ENCODE data around the gene PABPC3.

Gene PABPC3

DNA sequence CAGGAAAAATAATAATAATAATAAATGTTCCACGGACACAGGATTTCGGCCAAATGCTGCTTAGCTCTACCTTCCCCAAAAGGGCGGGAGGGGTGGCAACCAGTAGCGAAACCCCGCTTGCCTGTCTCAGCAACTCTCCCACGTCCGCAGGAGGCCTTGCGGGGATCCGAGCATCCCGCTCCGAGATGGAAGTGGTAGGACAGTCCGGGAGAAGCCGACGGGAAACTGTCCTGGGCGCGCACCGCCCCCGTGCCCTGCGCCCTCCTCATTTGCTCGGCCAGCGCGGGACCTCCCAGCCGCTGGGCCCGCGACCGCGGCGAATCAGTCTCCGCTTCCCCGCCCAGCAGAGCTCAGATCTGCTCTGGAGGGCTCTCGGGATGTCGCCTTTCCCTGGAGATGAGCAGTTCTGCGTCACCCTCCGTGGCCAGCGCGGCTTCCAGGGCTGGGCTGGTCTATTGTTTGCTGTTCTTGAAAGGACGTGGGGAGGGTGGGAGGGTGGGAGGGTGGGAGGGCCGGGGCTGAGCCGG, 48.9 kb upstream of the PABPC3 start:
- peak; percentile 91 for ATAC-seq
- TF ChIP-seq PPARA (CRISPR knock-in tag; IDR thresholded peaks at IDR 0.05; ENCODE audit: borderline replicate concordance) (no peak), TCF4 (CRISPR knock-in tag; IDR thresholded peaks at IDR 0.05; ENCODE audit: borderline replicate concordance) (no peak), OSR1 (CRISPR knock-in tag; IDR thresholded peaks at IDR 0.05) (no peak), ZFP30 (CRISPR knock-in tag; IDR thresholded peaks at IDR 0.05) (no peak), CSDC2 (CRISPR knock-in tag; IDR thresholded peaks at IDR 0.05) (no peak), SNAI2 (CRISPR knock-in tag; IDR thresholded peaks at IDR 0.05) (no peak), GLIS3 (CRISPR knock-in tag; IDR thresholded peaks at IDR 0.05) (no peak), ZNF565 (CRISPR knock-in tag; conservative IDR thresholded peaks at IDR 0.05; ENCODE audit: low read depth) (no peak), ZFP3 (CRISPR knock-in tag; IDR thresholded peaks at IDR 0.05) (no peak), TOX (CRISPR knock-in tag; IDR thresholded peaks at IDR 0.05; ENCODE audit: borderline replicate concordance) (no peak), ESRRG (CRISPR knock-in tag; IDR thresholded peaks at IDR 0.05) (no peak), BACH2 (CRISPR knock-in tag; IDR thresholded peaks at IDR 0.05; ENCODE audit: borderline replicate concordance) (no peak), ZC3H10 (CRISPR knock-in tag; IDR thresholded peaks at IDR 0.05) (no peak), ZNF70 (CRISPR knock-in tag; IDR thresholded peaks at IDR 0.05) (no peak), RARB (CRISPR knock-in tag; IDR thresholded peaks at IDR 0.05) (no peak)

DNA sequence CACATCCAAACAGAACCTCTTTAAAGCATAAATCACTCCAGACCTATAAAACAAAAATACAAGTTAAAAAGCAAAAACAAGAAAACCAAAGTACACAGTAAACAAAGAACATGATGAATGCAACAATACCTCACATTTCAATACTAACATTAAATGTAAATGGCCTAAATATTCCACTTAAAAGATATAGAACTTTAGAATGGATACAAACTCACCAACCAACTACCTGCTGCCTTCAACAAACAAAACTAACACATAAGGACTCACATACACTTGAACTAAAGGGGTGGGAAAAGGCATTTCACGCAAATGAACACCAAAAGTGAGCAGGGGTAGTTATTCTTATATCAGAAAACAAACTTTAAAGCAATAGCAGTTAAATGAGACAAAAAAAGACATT, 44.9 kb upstream of the PABPC3 start:
- TF ChIP-seq, protein P1, sequence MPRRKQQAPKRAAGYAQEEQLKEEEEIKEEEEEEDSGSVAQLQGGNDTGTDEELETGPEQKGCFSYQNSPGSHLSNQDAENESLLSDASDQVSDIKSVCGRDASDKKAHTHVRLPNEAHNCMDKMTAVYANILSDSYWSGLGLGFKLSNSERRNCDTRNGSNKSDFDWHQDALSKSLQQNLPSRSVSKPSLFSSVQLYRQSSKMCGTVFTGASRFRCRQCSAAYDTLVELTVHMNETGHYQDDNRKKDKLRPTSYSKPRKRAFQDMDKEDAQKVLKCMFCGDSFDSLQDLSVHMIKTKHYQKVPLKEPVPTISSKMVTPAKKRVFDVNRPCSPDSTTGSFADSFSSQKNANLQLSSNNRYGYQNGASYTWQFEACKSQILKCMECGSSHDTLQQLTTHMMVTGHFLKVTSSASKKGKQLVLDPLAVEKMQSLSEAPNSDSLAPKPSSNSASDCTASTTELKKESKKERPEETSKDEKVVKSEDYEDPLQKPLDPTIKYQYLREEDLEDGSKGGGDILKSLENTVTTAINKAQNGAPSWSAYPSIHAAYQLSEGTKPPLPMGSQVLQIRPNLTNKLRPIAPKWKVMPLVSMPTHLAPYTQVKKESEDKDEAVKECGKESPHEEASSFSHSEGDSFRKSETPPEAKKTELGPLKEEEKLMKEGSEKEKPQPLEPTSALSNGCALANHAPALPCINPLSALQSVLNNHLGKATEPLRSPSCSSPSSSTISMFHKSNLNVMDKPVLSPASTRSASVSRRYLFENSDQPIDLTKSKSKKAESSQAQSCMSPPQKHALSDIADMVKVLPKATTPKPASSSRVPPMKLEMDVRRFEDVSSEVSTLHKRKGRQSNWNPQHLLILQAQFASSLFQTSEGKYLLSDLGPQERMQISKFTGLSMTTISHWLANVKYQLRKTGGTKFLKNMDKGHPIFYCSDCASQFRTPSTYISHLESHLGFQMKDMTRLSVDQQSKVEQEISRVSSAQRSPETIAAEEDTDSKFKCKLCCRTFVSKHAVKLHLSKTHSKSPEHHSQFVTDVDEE (CRISPR knock-in tag; IDR thresholded peaks at IDR 0.05) = no peak
- TF ChIP-seq ZNF8 (CRISPR knock-in tag; IDR thresholded peaks at IDR 0.05) (no peak), ISL1 (CRISPR knock-in tag; IDR thresholded peaks at IDR 0.05) (no peak), TCF4 (CRISPR knock-in tag; IDR thresholded peaks at IDR 0.05; ENCODE audit: borderline replicate concordance) (no peak)
- TF ChIP-seq, protein P2, sequence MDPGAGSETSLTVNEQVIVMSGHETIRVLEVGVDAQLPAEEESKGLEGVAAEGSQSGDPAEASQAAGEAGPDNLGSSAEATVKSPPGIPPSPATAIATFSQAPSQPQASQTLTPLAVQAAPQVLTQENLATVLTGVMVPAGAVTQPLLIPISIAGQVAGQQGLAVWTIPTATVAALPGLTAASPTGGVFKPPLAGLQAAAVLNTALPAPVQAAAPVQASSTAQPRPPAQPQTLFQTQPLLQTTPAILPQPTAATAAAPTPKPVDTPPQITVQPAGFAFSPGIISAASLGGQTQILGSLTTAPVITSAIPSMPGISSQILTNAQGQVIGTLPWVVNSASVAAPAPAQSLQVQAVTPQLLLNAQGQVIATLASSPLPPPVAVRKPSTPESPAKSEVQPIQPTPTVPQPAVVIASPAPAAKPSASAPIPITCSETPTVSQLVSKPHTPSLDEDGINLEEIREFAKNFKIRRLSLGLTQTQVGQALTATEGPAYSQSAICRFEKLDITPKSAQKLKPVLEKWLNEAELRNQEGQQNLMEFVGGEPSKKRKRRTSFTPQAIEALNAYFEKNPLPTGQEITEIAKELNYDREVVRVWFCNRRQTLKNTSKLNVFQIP (CRISPR knock-in tag; IDR thresholded peaks at IDR 0.05; ENCODE audit: borderline replicate concordance, low read depth) = no peak
- TF ChIP-seq, protein P3, sequence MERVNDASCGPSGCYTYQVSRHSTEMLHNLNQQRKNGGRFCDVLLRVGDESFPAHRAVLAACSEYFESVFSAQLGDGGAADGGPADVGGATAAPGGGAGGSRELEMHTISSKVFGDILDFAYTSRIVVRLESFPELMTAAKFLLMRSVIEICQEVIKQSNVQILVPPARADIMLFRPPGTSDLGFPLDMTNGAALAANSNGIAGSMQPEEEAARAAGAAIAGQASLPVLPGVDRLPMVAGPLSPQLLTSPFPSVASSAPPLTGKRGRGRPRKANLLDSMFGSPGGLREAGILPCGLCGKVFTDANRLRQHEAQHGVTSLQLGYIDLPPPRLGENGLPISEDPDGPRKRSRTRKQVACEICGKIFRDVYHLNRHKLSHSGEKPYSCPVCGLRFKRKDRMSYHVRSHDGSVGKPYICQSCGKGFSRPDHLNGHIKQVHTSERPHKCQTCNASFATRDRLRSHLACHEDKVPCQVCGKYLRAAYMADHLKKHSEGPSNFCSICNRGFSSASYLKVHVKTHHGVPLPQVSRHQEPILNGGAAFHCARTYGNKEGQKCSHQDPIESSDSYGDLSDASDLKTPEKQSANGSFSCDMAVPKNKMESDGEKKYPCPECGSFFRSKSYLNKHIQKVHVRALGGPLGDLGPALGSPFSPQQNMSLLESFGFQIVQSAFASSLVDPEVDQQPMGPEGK (CRISPR knock-in tag; IDR thresholded peaks at IDR 0.05; ENCODE audit: borderline replicate concordance) = no peak
- no peak for ATAC-seq

DNA sequence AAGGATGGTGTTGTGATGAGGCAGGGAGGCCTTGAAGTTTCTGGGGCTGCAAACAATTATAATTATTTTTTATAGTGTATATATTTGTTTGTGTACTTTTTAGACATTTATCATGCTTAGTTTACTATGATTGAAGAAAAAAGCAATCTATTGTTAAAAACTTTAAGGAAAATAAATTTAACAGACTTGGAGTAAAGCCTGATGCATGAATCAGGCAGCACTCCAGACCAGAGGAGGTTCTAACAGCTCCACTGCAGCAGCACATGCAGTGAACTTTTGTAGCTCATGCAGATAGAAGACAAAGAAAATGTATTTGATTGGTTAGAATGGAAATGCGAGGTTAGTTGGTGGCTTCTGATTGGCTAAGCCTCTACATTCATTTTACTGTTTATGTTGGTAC, 36.8 kb upstream of the PABPC3 start:
- ATAC-seq = no peak
- no peak for TF ChIP-seq ISL1 (CRISPR knock-in tag; IDR thresholded peaks at IDR 0.05)

DNA sequence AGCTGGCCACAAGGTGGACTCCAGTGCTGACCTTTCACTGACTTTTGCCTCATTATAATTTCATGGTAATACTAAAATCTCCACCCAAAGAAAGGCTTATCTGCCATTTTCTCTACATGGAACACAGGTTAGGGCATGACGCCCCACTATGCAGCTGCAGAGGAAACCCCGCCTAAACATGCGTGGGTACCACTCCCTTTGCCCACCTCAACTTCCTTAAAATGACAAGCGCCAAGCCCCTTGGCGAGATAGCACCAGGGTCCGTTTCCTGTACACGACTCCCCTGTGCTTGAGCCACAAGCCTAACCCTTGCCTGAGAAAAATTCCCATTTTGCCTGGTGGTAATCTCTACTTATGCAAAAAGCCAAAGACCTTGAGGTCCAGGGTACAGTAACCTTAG, 36.0 kb upstream of the PABPC3 start:
- no peak for ATAC-seq

More for the DNA sequence above, 36.0 kb upstream of the PABPC3 start:
- no peak for TF ChIP-seq GLIS3 (CRISPR knock-in tag; IDR thresholded peaks at IDR 0.05)
- TF ChIP-seq BACH2 (CRISPR knock-in tag; IDR thresholded peaks at IDR 0.05; ENCODE audit: borderline replicate concordance) = no peak
- TF ChIP-seq, protein P2 (CRISPR knock-in tag; IDR thresholded peaks at IDR 0.05; ENCODE audit: borderline replicate concordance, low read depth) = no peak
- no peak for TF ChIP-seq RARB (CRISPR knock-in tag; IDR thresholded peaks at IDR 0.05)
- TF ChIP-seq PPARA (CRISPR knock-in tag; IDR thresholded peaks at IDR 0.05; ENCODE audit: borderline replicate concordance) = no peak
- TF ChIP-seq ISL1 (CRISPR knock-in tag; IDR thresholded peaks at IDR 0.05) = no peak
- no peak for TF ChIP-seq ARNTL (CRISPR knock-in tag; IDR thresholded peaks at IDR 0.05; ENCODE audit: borderline replicate concordance, low read depth)
